Stimulated activated CD4-positive, alpha-beta T cell treated with anti-CD3 and anti-CD28 coated beads, Interleukin-15, amount 100 ng/mL, for 24 hours (primary cell): Measurements from ENCODE around the gene UBE3C.

Source experiments
- DNase-seq: peaks from one replicate; pipeline ENCODE4 v3.0.0-alpha.2; 2020

UBE3C gene

GRCh38 chr7:157299317-157299612 is 160.5 kb downstream of the UBE3C start:
- DNase-seq, result no peak

GRCh38 chr7:157299613-157300368 is 161.1 kb downstream of the UBE3C start:
- peak; percentile 28 for DNase-seq

DNA sequence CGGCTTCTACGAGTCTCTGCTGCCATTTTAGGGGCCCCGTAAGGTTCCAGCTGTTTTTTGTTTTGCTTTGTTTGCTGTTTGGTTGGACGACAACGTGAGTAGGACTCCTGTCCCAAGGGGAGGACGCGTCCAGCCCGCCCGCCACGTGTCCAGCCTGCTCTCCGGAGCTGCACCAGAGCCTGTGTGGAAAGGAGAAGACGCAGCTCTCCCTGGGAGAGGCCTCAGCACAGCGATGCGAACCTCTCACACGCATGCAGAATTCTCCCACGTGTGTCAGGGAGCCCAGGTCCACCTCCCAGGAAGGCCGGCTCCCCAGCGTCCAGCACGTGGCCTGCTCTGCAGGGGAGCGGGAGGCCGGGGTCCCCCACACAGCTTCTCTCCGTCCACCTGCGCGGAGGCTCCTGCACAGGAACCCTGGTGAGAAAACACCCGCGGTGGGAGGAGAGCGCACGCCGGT is 161.7 kb downstream of the UBE3C start:
- DNase-seq, result no peak

DNA sequence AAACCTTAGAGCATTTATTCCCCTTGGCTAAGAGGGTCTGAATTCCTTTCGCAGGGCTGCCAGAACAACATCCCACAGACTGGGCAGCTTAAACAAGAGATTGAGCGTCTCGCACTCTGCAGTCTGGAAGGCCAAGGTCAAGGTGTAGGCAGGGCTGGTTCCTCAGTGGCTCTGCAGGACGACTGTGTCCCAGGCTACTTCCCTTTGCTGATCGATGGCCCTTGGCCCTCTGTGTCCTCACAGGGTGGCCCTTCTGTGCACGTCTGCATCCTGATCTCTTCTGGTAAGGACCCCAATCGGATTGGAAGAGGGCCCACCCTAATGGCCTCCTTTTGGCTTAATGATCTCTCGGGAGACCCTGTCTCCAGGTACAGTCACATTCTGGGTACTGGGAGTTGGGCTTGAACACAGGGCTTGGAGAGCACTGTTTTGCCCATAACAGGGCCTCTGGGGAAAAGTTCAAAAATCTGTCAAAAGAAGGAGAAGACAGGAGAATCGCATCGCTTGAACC is 162.9 kb downstream of the UBE3C start:
- DNase-seq, result no peak

DNA sequence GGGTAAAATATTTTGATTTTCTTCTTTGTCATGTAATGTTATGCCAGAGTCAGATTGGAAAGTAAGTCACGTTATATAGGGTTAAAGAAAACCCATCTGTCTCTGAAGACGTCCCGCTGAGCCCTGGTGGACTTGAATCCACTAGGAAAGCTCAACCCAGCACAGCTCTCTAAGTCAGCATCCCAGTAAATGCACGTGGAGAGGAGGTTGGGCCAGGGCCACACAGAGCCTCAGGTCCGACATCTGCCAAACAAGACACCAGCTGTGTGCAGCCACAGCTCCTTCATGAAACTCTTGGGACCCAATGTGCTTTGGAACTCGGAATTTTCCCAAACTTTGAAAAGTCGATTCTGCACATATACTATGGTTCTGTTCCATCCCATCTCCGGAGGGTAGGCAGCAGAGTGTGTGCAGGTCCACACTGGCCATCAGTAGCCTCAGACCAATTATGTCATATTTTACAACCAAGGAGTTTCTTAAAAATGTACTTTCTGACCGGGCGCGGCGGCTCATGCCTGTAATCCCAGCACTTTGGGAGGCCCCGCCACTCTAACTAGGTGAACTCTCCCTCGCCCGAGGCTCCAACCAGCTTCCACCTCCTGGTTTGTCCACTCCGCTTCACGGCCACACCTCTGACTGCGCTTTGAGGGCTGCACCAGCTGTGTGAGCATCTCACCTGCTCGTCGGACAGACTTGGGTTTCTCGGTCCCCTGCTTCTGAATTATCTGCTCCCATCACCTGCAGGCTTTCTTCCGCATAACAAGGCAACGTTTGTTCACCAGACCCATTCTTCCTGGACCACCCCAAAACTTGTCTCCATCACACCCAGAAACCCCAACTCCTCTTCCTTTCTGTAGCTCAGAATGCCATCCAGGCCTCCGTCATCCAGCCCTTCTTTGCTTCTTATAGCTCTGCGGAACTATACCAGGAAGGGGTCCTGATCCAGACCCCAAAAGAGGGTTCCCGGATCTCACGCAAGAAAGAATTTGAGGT is 168.4 kb downstream of the UBE3C start:
- no peak for DNase-seq

GRCh38 chr7:157309988-157310668 is 171.4 kb downstream of the UBE3C start:
- no peak for DNase-seq

- no peak for DNase-seq
Measured at GRCh38 chr7:157310676-157311185, 172.0 kb downstream of the UBE3C start.

DNA sequence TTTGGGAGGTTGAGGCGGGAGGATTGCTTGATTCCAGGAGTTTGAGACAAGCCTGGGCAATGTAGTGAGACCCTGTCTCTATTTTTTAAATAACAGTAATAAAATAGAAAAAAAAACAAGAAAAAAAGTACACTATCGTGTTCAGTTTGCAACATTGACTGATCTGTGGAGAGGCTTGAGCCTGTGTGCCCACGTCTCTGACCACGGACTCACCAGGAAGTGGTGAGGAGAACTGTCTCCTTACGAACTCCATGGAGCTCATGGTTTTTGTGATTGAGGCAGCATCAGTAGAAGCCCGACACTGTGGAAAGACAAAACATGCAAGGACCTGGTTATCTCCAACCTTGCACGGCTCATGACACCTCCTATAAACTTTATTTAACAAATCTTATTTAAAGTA is 174.2 kb downstream of the UBE3C start:
- no peak for DNase-seq

DNA sequence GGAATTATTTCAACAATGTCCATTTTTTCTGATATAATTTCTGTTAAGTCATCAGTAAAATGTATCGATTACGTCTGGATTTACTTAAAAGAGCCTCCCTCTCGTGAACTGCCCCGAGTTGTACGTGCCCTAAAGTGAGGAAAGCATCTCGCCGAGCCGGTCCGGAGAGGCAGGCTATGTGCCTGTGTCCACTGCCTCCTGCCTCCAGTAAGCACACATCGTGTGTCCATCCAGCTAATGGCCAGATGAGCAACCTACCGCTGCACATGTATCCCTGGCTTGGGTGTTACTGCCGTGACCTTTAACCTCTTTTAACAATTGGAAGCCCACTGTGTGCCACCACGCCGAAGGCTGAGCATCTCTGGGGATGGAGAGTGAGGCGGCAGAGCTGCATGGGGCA is 174.9 kb downstream of the UBE3C start:
- DNase-seq, result no peak

- peak; percentile 33 for DNase-seq
Measured at GRCh38 chr7:157318015-157318706, 179.4 kb downstream of the UBE3C start.
